Putamen (tissue), 1 donor: ENCODE measurements around the gene DENND6B.
A peak's percentile ranks its signal among the peaks of the same experiment; 100 is the strongest.
"Not testable (repeated sequence)": the region's sequence is repeated elsewhere in the genome, so short reads cannot be mapped to it uniquely, and the experiment has no call there.

Experiments
- DNase-seq: peaks from one replicate; pipeline ENCODE4 v3.0.0-alpha.2; 2016; ENCODE audit warnings: low spot score

The DENND6B gene

GRCh38 chr22:50289151-50289941 lies 37.5 kb downstream of the DENND6B start:
- DNase-seq, result no peak

- no peak for DNase-seq
Observed at GRCh38 chr22:50287731-50288130, 39.1 kb downstream of the DENND6B start.

- no peak for DNase-seq
Observed at GRCh38 chr22:50286701-50287318, 40.0 kb downstream of the DENND6B start.

- no peak for DNase-seq
Observed at GRCh38 chr22:50286275-50286674, 40.5 kb downstream of the DENND6B start.

- DNase-seq, result no peak
Observed at GRCh38 chr22:50285568-50286229, 41.1 kb downstream of the DENND6B start.

- no peak for DNase-seq
Observed at GRCh38 chr22:50284479-50284878, 42.3 kb downstream of the DENND6B start.

GRCh38 chr22:50283821-50284220 lies 43.0 kb downstream of the DENND6B start:
- no peak for DNase-seq

- DNase-seq, result no peak
Observed at GRCh38 chr22:50282361-50283155, 44.3 kb downstream of the DENND6B start.

- no peak for DNase-seq
Observed at GRCh38 chr22:50281957-50282356, 44.9 kb downstream of the DENND6B start.

GRCh38 chr22:50281384-50281760 lies 45.4 kb downstream of the DENND6B start:
- no peak for DNase-seq

GRCh38 chr22:50280708-50281383 lies 46.0 kb downstream of the DENND6B start:
- no peak for DNase-seq

GRCh38 chr22:50280022-50280707 lies 46.6 kb downstream of the DENND6B start:
- no peak for DNase-seq

GRCh38 chr22:50278956-50279619 lies 47.7 kb downstream of the DENND6B start:
- DNase-seq, result no peak

- no peak for DNase-seq
Observed at GRCh38 chr22:50278461-50278860, 48.4 kb downstream of the DENND6B start.

- no peak for DNase-seq
Observed at GRCh38 chr22:50277761-50278160, 49.1 kb downstream of the DENND6B start.

- peak; percentile 92 for DNase-seq
Observed at GRCh38 chr22:50276143-50276542, 50.7 kb downstream of the DENND6B start.

GRCh38 chr22:50275181-50276055 lies 51.4 kb downstream of the DENND6B start:
- DNase-seq, result no peak

GRCh38 chr22:50274771-50275170 lies 52.0 kb downstream of the DENND6B start:
- DNase-seq, result no peak

- DNase-seq, result peak; percentile 45
Observed at GRCh38 chr22:50274311-50274710, 52.5 kb downstream of the DENND6B start.

- not testable (repeated sequence) for DNase-seq
Observed at GRCh38 chr22:50273781-50274180, 53.0 kb downstream of the DENND6B start.
